Smooth muscle cell (in vitro differentiated cells): ENCODE data around the gene HNRNPC. TPM values are rescaled to one million over a fixed set of nuclear protein-coding genes. Genes with fewer than 3 reads are reported as not detected.

ENCODE experiments used
- DNase-seq: peaks from one replicate; lab custom pipeline; 2025; ENCODE audit not compliant: unreplicated experiment; lab: John Stamatoyannopoulos, UW
- H2AFZ ChIP-seq: fragments of 200-600 bp; sonication (generic); 2 replicates; pipeline ENCODE4 v1.6.0; 2016; ENCODE audit warnings: antibody characterized with exemption, low read depth, mild to moderate bottlenecking
- H3F3A ChIP-seq: fragments of 200-600 bp; sonication (generic); 2 replicates; pipeline ENCODE4 v1.6.0; 2017; ENCODE audit warnings: antibody characterized with exemption, low read depth
- H3K27ac ChIP-seq: fragments of 200-600 bp; sonication (generic); 2 replicates; pipeline ENCODE4 v1.5.1; 2016; ENCODE audit warnings: low read depth, mild to moderate bottlenecking
- H3K27me3 ChIP-seq: fragments of 200-600 bp; sonication (generic); 2 replicates; pipeline ENCODE4 v1.6.1; 2016; ENCODE audit warnings: low read depth, mild to moderate bottlenecking
- H3K36me3 ChIP-seq: fragments of 200-600 bp; sonication (generic); 2 replicates; pipeline ENCODE4 v1.5.1; 2016; ENCODE audit warnings: low read depth
- H3K4me1 ChIP-seq: fragments of 200-600 bp; sonication (generic); 2 replicates; pipeline ENCODE4 v1.5.1; 2016; ENCODE audit warnings: low read depth
- H3K4me2 ChIP-seq: fragments of 200-600 bp; sonication (generic); 2 replicates; pipeline ENCODE4 v1.6.0; 2016; ENCODE audit warnings: mild to moderate bottlenecking
- H3K4me3 ChIP-seq: fragments of 200-600 bp; sonication (generic); 2 replicates; pipeline ENCODE4 v1.5.1; 2016; ENCODE audit warnings: mild to moderate bottlenecking
- H3K79me2 ChIP-seq: fragments of 200-600 bp; sonication (generic); 2 replicates; pipeline ENCODE4 v1.6.0; 2016; ENCODE audit warnings: low read depth, mild to moderate bottlenecking
- H3K9ac ChIP-seq: fragments of 200-600 bp; sonication (generic); 2 replicates; pipeline ENCODE4 v1.6.0; 2016; ENCODE audit warnings: low read depth
- H3K9me3 ChIP-seq: fragments of 200-600 bp; sonication (generic); replicated peaks from 2 replicates; pipeline ENCODE4 v1.5.1; 2016; ENCODE audit warnings: low read depth
- H4K20me1 ChIP-seq: fragments of 200-600 bp; sonication (generic); 2 replicates; pipeline ENCODE4 v1.6.0; 2016; ENCODE audit warnings: low read depth
- WGBS: methylation state at CpG from one replicate; pipeline ENCODE4 v1.1.7; 2016; ENCODE audit warnings: low lambda C conversion rate; 5-methylcytosine and 5-hydroxymethylcytosine counted together
- polyA plus RNA-seq: library from polyadenylated mRNA; unstranded; fragments of >200 nt; fragmentation: Nextera tagmentation; extraction: Ambion mirVana; gene quantifications from 2 replicates; pipeline ENCODE4 v1.2.1, GENCODE V29; 2016
- total RNA-seq: library from RNA; depleted of rRNA; stranded (reverse); fragments of >200 nt; gene quantifications from 2 replicates; pipeline ENCODE4 v1.2.3, GENCODE V29; 2014
- TF ChIP-seq, protein P1 (sequence below): fragments of 200-600 bp; sonication (generic); IDR thresholded peaks from 2 replicates; pipeline ENCODE4 v1.5.1; 2017; ENCODE audit warnings: borderline replicate concordance, mild to moderate bottlenecking, antibody characterized with exemption; ENCODE audit not compliant: insufficient read depth, poor library complexity, severe bottlenecking

Gene HNRNPC
- total and polyA plus RNA-seq, 2 experiments from 2014 or later, result 408 to 514 TPM

DNA sequence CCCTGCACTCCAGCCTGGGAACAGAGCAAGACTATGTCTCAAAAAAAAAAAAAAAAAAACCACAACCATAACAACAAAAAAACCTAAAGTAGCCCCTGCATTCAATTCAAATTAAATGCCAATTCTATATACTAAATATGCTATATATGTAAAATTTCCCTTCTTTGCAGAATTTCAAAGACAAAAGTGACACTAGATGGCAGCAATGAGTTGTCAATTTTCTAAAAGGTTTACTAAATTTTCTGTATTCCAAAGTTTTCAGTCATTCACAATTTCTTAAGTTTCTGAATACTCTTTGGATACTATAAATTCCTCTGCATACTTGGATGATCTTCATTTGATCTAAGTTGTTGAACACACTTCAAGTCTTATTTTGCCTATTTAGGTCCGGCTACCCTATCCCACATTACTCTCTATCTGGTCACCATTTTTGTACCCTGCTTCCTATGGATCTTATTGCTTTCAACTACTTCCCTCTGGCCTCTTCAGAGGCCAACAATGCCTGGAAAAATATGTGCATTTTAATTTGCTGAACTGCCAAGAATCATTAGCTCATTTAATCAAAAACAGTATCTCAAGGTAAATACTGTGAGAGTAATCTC lies 27.9 kb downstream of the HNRNPC start:
- no peak overlapping the region for H3K9ac ChIP-seq
- 83% methylated on average over 1 of the region's 1 CpG for WGBS
- peaks cover 100% of the 10 kb centered on the region for H3K79me2 ChIP-seq
- peaks cover 100% of the 10 kb centered on the region for H4K20me1 ChIP-seq
- no peaks in the 10 kb centered on the region for H3K27me3 ChIP-seq
- H3K4me2 ChIP-seq, result no peak overlapping the region
- DNase-seq, result no peak
- H3F3A ChIP-seq, result peaks cover 54% of the 10 kb centered on the region
- TF ChIP-seq, protein P1, sequence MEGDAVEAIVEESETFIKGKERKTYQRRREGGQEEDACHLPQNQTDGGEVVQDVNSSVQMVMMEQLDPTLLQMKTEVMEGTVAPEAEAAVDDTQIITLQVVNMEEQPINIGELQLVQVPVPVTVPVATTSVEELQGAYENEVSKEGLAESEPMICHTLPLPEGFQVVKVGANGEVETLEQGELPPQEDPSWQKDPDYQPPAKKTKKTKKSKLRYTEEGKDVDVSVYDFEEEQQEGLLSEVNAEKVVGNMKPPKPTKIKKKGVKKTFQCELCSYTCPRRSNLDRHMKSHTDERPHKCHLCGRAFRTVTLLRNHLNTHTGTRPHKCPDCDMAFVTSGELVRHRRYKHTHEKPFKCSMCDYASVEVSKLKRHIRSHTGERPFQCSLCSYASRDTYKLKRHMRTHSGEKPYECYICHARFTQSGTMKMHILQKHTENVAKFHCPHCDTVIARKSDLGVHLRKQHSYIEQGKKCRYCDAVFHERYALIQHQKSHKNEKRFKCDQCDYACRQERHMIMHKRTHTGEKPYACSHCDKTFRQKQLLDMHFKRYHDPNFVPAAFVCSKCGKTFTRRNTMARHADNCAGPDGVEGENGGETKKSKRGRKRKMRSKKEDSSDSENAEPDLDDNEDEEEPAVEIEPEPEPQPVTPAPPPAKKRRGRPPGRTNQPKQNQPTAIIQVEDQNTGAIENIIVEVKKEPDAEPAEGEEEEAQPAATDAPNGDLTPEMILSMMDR, result peak; percentile 40
- H3K4me1 ChIP-seq, result no peaks in the 10 kb centered on the region
- no peak overlapping the region for H3K4me3 ChIP-seq
- H3K9me3 ChIP-seq, result no peaks in the 10 kb centered on the region
- peaks cover 7% of the 10 kb centered on the region for H3K36me3 ChIP-seq
- peak overlapping the region; percentile 28 for H3K27ac ChIP-seq
- H2AFZ ChIP-seq, result no peak overlapping the region

DNA sequence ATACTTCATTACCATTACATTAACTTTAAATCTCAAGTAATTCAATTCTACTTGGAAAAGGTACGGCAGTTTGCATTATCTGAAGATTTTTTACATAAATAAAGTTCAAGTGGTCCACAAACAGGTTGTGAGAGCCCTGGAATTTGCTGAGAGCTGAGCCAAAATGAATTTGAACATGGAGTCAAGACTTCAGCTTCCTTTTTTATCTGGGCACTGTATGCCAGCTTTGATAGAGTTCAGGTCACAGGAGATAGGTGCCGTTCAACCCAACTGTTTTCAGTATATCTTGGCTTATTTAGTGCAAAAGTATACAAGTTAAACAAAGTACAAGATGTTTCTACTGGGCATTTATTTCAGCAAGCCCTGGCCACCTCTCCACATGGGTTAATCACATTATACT lies 28.8 kb downstream of the HNRNPC start:
- TF ChIP-seq, protein P1, result no peak
- no peak overlapping the region for H2AFZ ChIP-seq
- peaks cover 100% of the 10 kb centered on the region for H3K79me2 ChIP-seq
- H4K20me1 ChIP-seq, result peaks cover 100% of the 10 kb centered on the region
- no peak overlapping the region for H3K27ac ChIP-seq
- no peaks in the 10 kb centered on the region for H3K27me3 ChIP-seq
- WGBS, result 98% methylated on average over 2 of the region's 2 CpGs
- peaks cover 7% of the 10 kb centered on the region for H3K36me3 ChIP-seq
- no peak overlapping the region for H3K9ac ChIP-seq
- no peaks in the 10 kb centered on the region for H3K4me1 ChIP-seq
- no peaks in the 10 kb centered on the region for H3K9me3 ChIP-seq
- H3K4me3 ChIP-seq, result no peak overlapping the region
- no peak overlapping the region for H3K4me2 ChIP-seq
- H3F3A ChIP-seq, result peaks cover 61% of the 10 kb centered on the region
- no peak for DNase-seq

DNA sequence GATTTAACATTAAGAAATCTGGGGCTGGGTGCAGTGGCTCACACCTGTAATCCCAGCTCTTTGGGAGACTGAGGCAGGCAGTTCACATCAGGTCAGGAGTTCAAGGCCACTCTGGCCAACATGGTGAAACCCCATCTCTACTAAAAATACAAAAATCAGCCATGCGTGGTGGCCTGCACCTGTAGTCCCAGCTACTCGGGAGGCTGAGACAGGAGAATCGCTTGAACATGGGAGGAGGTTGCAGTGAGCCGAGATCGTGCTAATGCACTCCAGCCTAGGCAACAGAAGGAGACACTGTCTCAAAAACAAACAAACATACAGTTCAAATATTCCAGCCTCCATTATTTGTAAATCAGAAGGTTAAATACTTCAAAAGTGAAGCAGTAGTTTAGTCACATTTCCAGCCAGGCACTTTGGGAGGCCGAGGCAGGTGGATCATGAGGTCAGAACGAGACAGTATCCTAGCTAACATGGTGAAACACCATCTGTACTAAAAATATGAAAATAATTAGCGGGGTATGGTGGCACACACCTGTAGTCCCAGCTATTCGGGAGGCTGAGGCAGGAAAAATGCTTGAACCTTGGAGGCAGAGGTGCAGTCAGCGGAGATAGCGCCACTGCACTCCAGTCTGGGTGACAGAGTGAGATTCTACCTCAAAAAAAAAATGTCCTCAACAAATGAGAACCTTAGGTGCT lies 30.3 kb downstream of the HNRNPC start:
- H4K20me1 ChIP-seq, result peaks cover 100% of the 10 kb centered on the region
- H3K4me3 ChIP-seq, result no peak overlapping the region
- peak overlapping the region; percentile 22 for H3K27ac ChIP-seq
- WGBS, result 97% methylated on average over 11 of the region's 11 CpGs
- peaks cover 100% of the 10 kb centered on the region for H3K79me2 ChIP-seq
- no peaks in the 10 kb centered on the region for H3K27me3 ChIP-seq
- TF ChIP-seq, protein P1, result no peak
- H3K36me3 ChIP-seq, result peaks cover 7% of the 10 kb centered on the region
- no peaks in the 10 kb centered on the region for H3K4me1 ChIP-seq
- H3F3A ChIP-seq, result peaks cover 62% of the 10 kb centered on the region
- no peak overlapping the region for H3K4me2 ChIP-seq
- H2AFZ ChIP-seq, result no peak overlapping the region
- no peaks in the 10 kb centered on the region for H3K9me3 ChIP-seq
- no peak overlapping the region for H3K9ac ChIP-seq
- DNase-seq, result no peak
